WTC11 (cell line): ENCODE measurements around the gene MOB3A. TPM values are rescaled to one million over a fixed set of nuclear protein-coding genes. Genes with fewer than 3 reads are reported as not detected.
A peak's percentile ranks its signal among the peaks of the same experiment; 100 is the strongest.

ENCODE experiments used
- ATAC-seq: fragments of 200-7000 bp; cut with Tn5 transposase; 2 replicates; pipeline ENCODE4 v1.10.0; 2021; ENCODE audit warnings: mild to moderate bottlenecking, moderate library complexity
- CTCF ChIA-PET: fragments of 300-600 bp; sonication (Branson Sonifier 250); formaldehyde crosslinking; loops from one replicate; lab custom pipeline; 2021; ENCODE audit warnings: antibody characterized with exemption; lab: Charles Lee
- POLR2A ChIA-PET: fragments of 350-600 bp; sonication (Branson Sonifier 250); formaldehyde crosslinking; loops from one replicate; lab custom pipeline; 2021; ENCODE audit warnings: antibody characterized with exemption; lab: Charles Lee
- DNase-seq: peaks from one replicate; pipeline ENCODE4 v3.0.0; 2021; ENCODE audit warnings: low spot score
- H3K27ac Mint-ChIP-seq: 2 replicates; pipeline ENCODE4 v1.8.0; 2021; ENCODE audit warnings: mixed read lengths
- H3K27me3 Mint-ChIP-seq: 2 replicates; pipeline ENCODE4 v1.8.0; 2021; ENCODE audit warnings: low read depth, mild to moderate bottlenecking, moderate library complexity, mixed read lengths
- H3K36me3 Mint-ChIP-seq: 2 replicates; pipeline ENCODE4 v1.8.0; 2021; ENCODE audit warnings: mixed read lengths
- H3K4me1 Mint-ChIP-seq: 2 replicates; pipeline ENCODE4 v1.8.0; 2022; ENCODE audit warnings: mixed read lengths
- H3K4me3 Mint-ChIP-seq: 2 replicates; pipeline ENCODE4 v1.8.0; 2021; ENCODE audit warnings: mild to moderate bottlenecking, moderate library complexity, mixed read lengths
- H3K9me3 Mint-ChIP-seq: 2 replicates; pipeline ENCODE4 v1.8.0; 2021; ENCODE audit warnings: mixed read lengths
- ESRRA ChIP-seq: sonication (generic); formaldehyde crosslinking; IDR thresholded peaks from 2 replicates; pipeline ENCODE4 v1.8.1; 2022; ENCODE audit warnings: mild to moderate bottlenecking, missing genetic modification reagents, borderline replicate concordance
- GABPB1 ChIP-seq: sonication (generic); formaldehyde crosslinking; IDR thresholded peaks from 2 replicates; pipeline ENCODE4 v1.8.1; 2023; ENCODE audit warnings: mild to moderate bottlenecking, missing genetic modification reagents
- GTF2I ChIP-seq: fragments of 250-450 bp; sonication (Bioruptor Pico); conservative IDR thresholded peaks from 2 replicates; pipeline ENCODE4 v1.4.0; 2021; ENCODE audit warnings: mild to moderate bottlenecking
- NFATC4 ChIP-seq: fragments of 250-450 bp; sonication (Bioruptor Pico); IDR thresholded peaks from 2 replicates; pipeline ENCODE4 v1.9.0; 2021; ENCODE audit warnings: mild to moderate bottlenecking
- NFE2L1 ChIP-seq: sonication (generic); formaldehyde crosslinking; IDR thresholded peaks from 2 replicates; pipeline ENCODE4 v1.8.1; 2023; ENCODE audit warnings: missing genetic modification reagents
- NFYB ChIP-seq: sonication (generic); formaldehyde crosslinking; conservative IDR thresholded peaks from 2 replicates; pipeline ENCODE4 v1.8.0; 2022; ENCODE audit warnings: low read depth, missing genetic modification reagents
- SMAD4 ChIP-seq: sonication (generic); formaldehyde crosslinking; IDR thresholded peaks from 2 replicates; pipeline ENCODE4 v1.8.0; 2022; ENCODE audit warnings: mild to moderate bottlenecking, missing genetic modification reagents
- TCF7 ChIP-seq: sonication (generic); formaldehyde crosslinking; IDR thresholded peaks from 2 replicates; pipeline ENCODE4 v1.8.0; 2022; ENCODE audit warnings: mild to moderate bottlenecking, low read depth, missing genetic modification reagents, moderate library complexity
- ZNF219 ChIP-seq: sonication (generic); formaldehyde crosslinking; IDR thresholded peaks from 2 replicates; pipeline ENCODE4 v1.8.0; 2023; ENCODE audit warnings: missing genetic modification reagents, mild to moderate bottlenecking, borderline replicate concordance
- ZNF416 ChIP-seq: fragments of 250-450 bp; sonication (Bioruptor Pico); IDR thresholded peaks from 2 replicates; pipeline ENCODE4 v1.9.0; 2021; ENCODE audit warnings: mild to moderate bottlenecking, inconsistent platforms
- total RNA-seq: library from RNA; stranded (reverse); gene quantifications from 3 replicates; pipeline ENCODE4 v1.2.3, GENCODE V29; 2021
- TF ChIP-seq, protein P1 (sequence below): sonication (generic); formaldehyde crosslinking; IDR thresholded peaks from 2 replicates; pipeline ENCODE4 v1.8.1; 2023; ENCODE audit warnings: mild to moderate bottlenecking, missing genetic modification reagents, moderate library complexity
- TF ChIP-seq, protein P2 (sequence below): sonication (generic); formaldehyde crosslinking; IDR thresholded peaks from 2 replicates; pipeline ENCODE4 v1.8.0; 2022; ENCODE audit warnings: missing genetic modification reagents
- TF ChIP-seq, protein P3 (sequence below): sonication (generic); formaldehyde crosslinking; IDR thresholded peaks from 2 replicates; pipeline ENCODE4 v1.8.0; 2022; ENCODE audit warnings: mild to moderate bottlenecking, missing genetic modification reagents

MOB3A gene
- total RNA-seq, 1 experiment from 2014 or later, result 8.1 TPM

DNA sequence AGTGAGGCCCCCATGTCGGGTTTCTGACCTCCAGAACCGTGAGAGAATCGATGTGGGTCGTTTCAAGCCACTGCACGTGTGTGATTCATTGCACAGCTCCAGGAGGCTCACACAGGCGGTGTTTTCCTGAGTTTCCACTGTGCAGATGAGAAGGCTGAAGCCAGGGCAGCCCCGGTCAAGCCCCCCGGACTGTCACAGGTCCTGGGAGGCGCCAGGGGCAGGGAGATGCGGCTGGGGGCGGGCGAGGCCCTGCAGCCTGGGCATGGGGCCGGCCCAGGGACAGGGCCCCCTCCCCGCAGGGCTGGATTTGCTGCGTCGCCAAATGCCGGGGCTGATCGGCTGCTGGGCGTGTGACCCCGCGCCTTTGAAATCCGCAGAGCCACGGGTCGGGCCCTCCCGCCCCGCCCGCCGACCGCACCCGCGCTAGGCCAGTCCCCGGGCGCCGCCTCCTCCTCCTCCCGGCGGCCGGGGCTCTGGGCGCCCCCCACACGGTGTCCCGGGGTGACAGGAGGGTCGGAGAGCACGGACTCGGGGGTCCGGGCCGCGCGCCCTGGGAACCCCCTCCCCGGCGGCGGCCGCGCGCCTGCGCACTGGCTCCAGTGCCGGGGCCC is 35.1 kb downstream of the MOB3A start (continued):
- TF ChIP-seq, protein P1, sequence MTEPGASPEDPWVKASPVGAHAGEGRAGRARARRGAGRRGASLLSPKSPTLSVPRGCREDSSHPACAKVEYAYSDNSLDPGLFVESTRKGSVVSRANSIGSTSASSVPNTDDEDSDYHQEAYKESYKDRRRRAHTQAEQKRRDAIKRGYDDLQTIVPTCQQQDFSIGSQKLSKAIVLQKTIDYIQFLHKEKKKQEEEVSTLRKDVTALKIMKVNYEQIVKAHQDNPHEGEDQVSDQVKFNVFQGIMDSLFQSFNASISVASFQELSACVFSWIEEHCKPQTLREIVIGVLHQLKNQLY (CRISPR knock-in tag), result no peak
- no peak for TF ChIP-seq ESRRA
- no peak for TF ChIP-seq ZNF416
- TF ChIP-seq NFE2L1 (CRISPR knock-in tag), result no peak
- TF ChIP-seq GTF2I, result no peak
- TF ChIP-seq, protein P2, sequence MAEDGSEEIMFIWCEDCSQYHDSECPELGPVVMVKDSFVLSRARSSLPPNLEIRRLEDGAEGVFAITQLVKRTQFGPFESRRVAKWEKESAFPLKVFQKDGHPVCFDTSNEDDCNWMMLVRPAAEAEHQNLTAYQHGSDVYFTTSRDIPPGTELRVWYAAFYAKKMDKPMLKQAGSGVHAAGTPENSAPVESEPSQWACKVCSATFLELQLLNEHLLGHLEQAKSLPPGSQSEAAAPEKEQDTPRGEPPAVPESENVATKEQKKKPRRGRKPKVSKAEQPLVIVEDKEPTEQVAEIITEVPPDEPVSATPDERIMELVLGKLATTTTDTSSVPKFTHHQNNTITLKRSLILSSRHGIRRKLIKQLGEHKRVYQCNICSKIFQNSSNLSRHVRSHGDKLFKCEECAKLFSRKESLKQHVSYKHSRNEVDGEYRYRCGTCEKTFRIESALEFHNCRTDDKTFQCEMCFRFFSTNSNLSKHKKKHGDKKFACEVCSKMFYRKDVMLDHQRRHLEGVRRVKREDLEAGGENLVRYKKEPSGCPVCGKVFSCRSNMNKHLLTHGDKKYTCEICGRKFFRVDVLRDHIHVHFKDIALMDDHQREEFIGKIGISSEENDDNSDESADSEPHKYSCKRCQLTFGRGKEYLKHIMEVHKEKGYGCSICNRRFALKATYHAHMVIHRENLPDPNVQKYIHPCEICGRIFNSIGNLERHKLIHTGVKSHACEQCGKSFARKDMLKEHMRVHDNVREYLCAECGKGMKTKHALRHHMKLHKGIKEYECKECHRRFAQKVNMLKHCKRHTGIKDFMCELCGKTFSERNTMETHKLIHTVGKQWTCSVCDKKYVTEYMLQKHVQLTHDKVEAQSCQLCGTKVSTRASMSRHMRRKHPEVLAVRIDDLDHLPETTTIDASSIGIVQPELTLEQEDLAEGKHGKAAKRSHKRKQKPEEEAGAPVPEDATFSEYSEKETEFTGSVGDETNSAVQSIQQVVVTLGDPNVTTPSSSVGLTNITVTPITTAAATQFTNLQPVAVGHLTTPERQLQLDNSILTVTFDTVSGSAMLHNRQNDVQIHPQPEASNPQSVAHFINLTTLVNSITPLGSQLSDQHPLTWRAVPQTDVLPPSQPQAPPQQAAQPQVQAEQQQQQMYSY (CRISPR knock-in tag), result no peak; the same call in 1 of the 2 replicates
- TF ChIP-seq NFYB, result no peak

DNA sequence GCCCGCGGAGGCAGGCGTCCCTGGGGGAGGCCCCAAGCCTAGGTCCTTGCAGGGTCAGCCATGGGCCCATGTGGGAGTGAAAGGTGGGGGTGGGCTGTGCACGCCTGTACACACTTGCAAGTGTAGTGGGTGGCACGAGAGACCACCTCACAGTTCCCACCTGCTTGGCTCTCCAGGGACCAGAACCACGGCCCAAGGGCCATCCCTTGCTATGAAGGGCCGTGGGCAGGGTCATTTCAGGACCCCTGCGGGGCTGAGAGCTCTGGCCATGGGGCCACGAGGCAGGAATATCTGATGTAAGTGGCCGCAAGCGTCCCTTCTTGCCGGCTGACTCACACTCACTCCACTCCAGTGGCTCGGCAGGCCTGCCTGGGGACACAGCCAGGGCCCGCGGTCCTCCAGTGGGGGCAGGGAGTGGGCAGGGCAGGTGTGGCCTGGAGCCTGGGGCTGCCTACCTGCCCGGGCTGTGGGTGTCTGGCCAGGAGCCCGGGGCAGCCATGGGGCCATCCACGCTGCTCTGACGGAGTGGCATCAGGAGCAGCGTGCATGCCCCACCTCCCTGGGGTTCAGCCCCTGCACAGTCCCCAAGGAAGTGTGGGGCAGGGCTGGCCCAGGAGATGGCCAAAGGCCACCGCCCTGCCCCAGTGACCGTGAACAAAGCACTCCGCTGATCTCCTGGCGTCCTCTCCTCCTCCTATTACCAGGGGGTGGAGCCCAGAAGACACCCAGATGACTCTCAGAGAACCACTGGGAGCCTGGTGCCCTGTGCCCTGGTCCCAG is 36.5 kb downstream of the MOB3A start:
- no peak for DNase-seq
- ATAC-seq, result no peak
- Mint-ChIP-seq H3K4me1 (peaks cover 34% of the 10 kb centered on the region), H3K27ac (peak overlapping the region; percentile 96), H3K36me3 (no peaks in the 10 kb centered on the region), H3K27me3 (no peaks in the 10 kb centered on the region), H3K4me3 (peak overlapping the region; percentile 81), H3K9me3 (no peaks in the 10 kb centered on the region)
- ChIA-PET POLR2A (interaction anchor here (0.6 to 1.6 kb wide), 2 partner anchors 8 to 78 kb away, joined by 3 to 5 read pairs; partner anchors contain the start of gene MKNK2), CTCF (interaction anchor here (0.6 to 1.2 kb wide), 4 partner anchors 8 to 195 kb away, joined by 3 to 8 read pairs (median 3); no protein-coding TSS in a partner anchor)
- TF ChIP-seq GABPB1 (CRISPR knock-in tag) (peak; percentile 99), SMAD4 (CRISPR knock-in tag) (no peak), NFATC4 (CRISPR knock-in tag) (no peak)
- TF ChIP-seq, protein P3, sequence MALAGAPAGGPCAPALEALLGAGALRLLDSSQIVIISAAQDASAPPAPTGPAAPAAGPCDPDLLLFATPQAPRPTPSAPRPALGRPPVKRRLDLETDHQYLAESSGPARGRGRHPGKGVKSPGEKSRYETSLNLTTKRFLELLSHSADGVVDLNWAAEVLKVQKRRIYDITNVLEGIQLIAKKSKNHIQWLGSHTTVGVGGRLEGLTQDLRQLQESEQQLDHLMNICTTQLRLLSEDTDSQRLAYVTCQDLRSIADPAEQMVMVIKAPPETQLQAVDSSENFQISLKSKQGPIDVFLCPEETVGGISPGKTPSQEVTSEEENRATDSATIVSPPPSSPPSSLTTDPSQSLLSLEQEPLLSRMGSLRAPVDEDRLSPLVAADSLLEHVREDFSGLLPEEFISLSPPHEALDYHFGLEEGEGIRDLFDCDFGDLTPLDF (CRISPR knock-in tag), result no peak

DNA sequence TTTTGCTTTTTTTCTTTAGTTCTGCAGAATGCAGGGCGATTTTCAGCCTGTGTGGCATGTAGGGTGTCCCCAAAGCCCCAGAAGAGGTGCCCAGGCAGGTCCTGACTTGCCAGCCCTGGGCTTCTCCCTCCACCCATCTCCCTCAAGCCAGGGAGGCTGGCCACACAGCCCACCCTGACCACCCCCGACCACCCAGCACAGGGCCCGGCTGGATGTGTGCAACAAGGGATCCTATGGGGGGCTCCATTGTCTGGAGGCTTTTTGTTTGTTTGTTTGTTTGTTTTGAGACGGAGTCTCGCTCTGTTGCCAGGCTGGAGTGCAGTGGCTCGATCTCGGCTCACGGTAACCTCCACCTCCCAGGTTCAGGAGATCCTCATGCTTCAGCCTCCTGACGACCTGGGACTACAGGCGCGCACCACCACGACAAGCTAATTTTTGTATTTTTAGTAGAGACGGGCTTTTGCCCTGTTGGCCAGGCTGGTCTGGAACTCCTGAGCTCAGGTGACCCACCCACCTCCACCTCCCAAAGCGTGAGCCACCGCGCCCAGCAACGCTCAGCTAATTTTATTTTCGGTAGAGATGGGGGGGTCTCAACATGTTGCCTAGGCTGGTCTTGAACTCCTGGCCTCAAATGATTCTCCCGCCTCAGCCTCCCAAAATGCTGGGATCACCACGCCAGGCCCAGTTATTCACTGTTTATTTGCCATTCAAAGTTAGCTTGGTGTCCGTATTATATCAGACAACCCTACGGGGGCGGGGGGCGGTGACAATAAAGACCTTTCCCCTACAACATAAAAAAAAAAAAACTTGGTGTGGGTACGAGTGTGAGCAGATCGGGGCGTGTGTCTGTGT is 37.3 kb downstream of the MOB3A start:
- TF ChIP-seq ZNF219 (CRISPR knock-in tag) (no peak), TCF7 (CRISPR knock-in tag) (no peak)
- TF ChIP-seq, all 79 proteins: peak for 0
- no peak for ATAC-seq
- H3K4me1 Mint-ChIP-seq, result peaks cover 34% of the 10 kb centered on the region
- H3K27ac Mint-ChIP-seq, result peak overlapping the region; percentile 80
- no peak overlapping the region for H3K4me3 Mint-ChIP-seq
- no peaks in the 10 kb centered on the region for H3K9me3 Mint-ChIP-seq
- no peaks in the 10 kb centered on the region for H3K36me3 Mint-ChIP-seq
- ChIA-PET POLR2A (interaction anchor here (0.6 to 1.1 kb wide), 2 partner anchors 16 to 79 kb away, joined by 3 to 5 read pairs; no protein-coding TSS in a partner anchor), CTCF (interaction anchor here (1.0 to 1.2 kb wide), 4 partner anchors 17 to 194 kb away, joined by 3 to 8 read pairs (median 4); partner anchors contain the start of gene MOB3A)
- H3K27me3 Mint-ChIP-seq, result no peaks in the 10 kb centered on the region
- DNase-seq, result no peak
